A204.1 (cell line): ENCODE results near the gene SLC29A1.

ENCODE experiments used
- FAIRE-seq: peaks from 2 replicates; lab custom pipeline; 2012; peaks lifted over from hg19 to GRCh38; lab: Jason Lieb, UNC

The SLC29A1 gene

GRCh38 chr6:44237021-44237812, 13.8 kb downstream of the SLC29A1 start:
- FAIRE-seq: peak; percentile 11

- no peak for FAIRE-seq
Observed at GRCh38 chr6:44237813-44238433, 14.5 kb downstream of the SLC29A1 start.

GRCh38 chr6:44238687-44239350, 15.4 kb downstream of the SLC29A1 start:
- FAIRE-seq: no peak

GRCh38 chr6:44243345-44243744, 19.9 kb downstream of the SLC29A1 start:
- FAIRE-seq: no peak

GRCh38 chr6:44245391-44245911, 22.1 kb downstream of the SLC29A1 start:
- FAIRE-seq: no peak

- FAIRE-seq: no peak
Observed at GRCh38 chr6:44245912-44246662, 22.7 kb downstream of the SLC29A1 start.

GRCh38 chr6:44246663-44247337, 23.4 kb downstream of the SLC29A1 start, which contains the start of gene HSP90AB1:
HSP90AB1 (plus strand) TSS chr6:44247101; CDS start chr6:44248630, 1,529 bp downstream.
- peak; percentile 82 for FAIRE-seq

GRCh38 chr6:44247338-44248302, 24.2 kb downstream of the SLC29A1 start:
- FAIRE-seq: no peak

- no peak for FAIRE-seq
Observed at GRCh38 chr6:44248579-44248978, 25.2 kb downstream of the SLC29A1 start.

GRCh38 chr6:44249082-44249748, 25.8 kb downstream of the SLC29A1 start:
- no peak for FAIRE-seq

GRCh38 chr6:44250067-44250717, 26.8 kb downstream of the SLC29A1 start:
- FAIRE-seq: no peak

- no peak for FAIRE-seq
Observed at GRCh38 chr6:44250718-44251123, 27.3 kb downstream of the SLC29A1 start.

GRCh38 chr6:44251576-44252524, 28.5 kb downstream of the SLC29A1 start:
- FAIRE-seq: no peak

- FAIRE-seq: no peak
Observed at GRCh38 chr6:44253307-44254101, 30.1 kb downstream of the SLC29A1 start.

- FAIRE-seq: no peak
Observed at GRCh38 chr6:44254191-44255104, 31.1 kb downstream of the SLC29A1 start.
